Mesenchymal stem cell (in vitro differentiated cells and primary cell): Measurements from ENCODE around the gene MDM4.

Experiments used
- DNase-seq: peaks from one replicate; pipeline ENCODE4 v3.0.0-alpha.2; 2013
- H2AFZ ChIP-seq: one replicate; pipeline ENCODE4 v1.6.1; 2013; ENCODE audit warnings: low read depth, mild to moderate bottlenecking, control low read depth, inconsistent platforms, low read length, moderate library complexity
- H2AK5ac ChIP-seq: 2 replicates; pipeline ENCODE4 v1.6.1; 2013; ENCODE audit warnings: low read length, moderate library complexity, mild to moderate bottlenecking, inconsistent platforms; ENCODE audit not compliant: severe bottlenecking
- H2BK120ac ChIP-seq: one replicate; pipeline ENCODE4 v1.6.1; 2013; ENCODE audit warnings: low read depth, mild to moderate bottlenecking, inconsistent platforms, low read length, moderate library complexity
- H2BK12ac ChIP-seq, 2 experiments: one replicate each; pipeline ENCODE4 v1.6.1; 2013; ENCODE audit warnings: inconsistent platforms in 2 of 2, low read length in 2 of 2, mild to moderate bottlenecking in 2 of 2, moderate library complexity in 2 of 2, control low read depth in 1 of 2
- H2BK15ac ChIP-seq: one replicate; pipeline ENCODE4 v1.6.1; 2013; ENCODE audit warnings: mild to moderate bottlenecking, low read depth, inconsistent platforms; ENCODE audit not compliant: poor library complexity, severe bottlenecking
- H2BK5ac ChIP-seq: 2 replicates; pipeline ENCODE4 v1.6.1; 2013; ENCODE audit warnings: low read depth, mild to moderate bottlenecking, low read length, control low read depth, inconsistent platforms; ENCODE audit not compliant: poor library complexity, severe bottlenecking
- H3K14ac ChIP-seq, 2 experiments: one replicate each; pipeline ENCODE4 v1.6.1; 2013; ENCODE audit warnings: inconsistent platforms in 2 of 2, low read length in 2 of 2, control low read depth in 1 of 2, mild to moderate bottlenecking in 1 of 2, moderate library complexity in 1 of 2
- H3K18ac ChIP-seq, 2 experiments: one replicate each; pipeline ENCODE4 v1.6.1; 2013; ENCODE audit warnings: inconsistent platforms in 2 of 2, low read length in 2 of 2, control low read depth in 1 of 2, low read depth in 1 of 2, mild to moderate bottlenecking in 1 of 2
- H3K23ac ChIP-seq, 2 experiments: one replicate each; pipeline ENCODE4 v1.6.1; 2013; ENCODE audit warnings: inconsistent platforms in 2 of 2, low read length in 2 of 2, mild to moderate bottlenecking in 2 of 2, moderate library complexity in 2 of 2, control low read depth in 1 of 2
- H3K27ac ChIP-seq: 2 replicates; pipeline ENCODE4 v1.5.1; 2013; ENCODE audit warnings: mild to moderate bottlenecking, moderate library complexity, low read length, control low read depth, inconsistent platforms; ENCODE audit not compliant: poor library complexity, severe bottlenecking
- H3K27me3 ChIP-seq, 2 experiments: 2 replicates each; pipeline versions ENCODE4 v1.6.1 to v1.7.0; 2013; ENCODE audit warnings: low read length in 2 of 2, mild to moderate bottlenecking in 2 of 2, moderate library complexity in 2 of 2, control low read depth in 1 of 2, inconsistent platforms in 1 of 2; ENCODE audit not compliant: control insufficient read depth in 1 of 2, insufficient read depth in 1 of 2
- H3K36me3 ChIP-seq, 2 experiments: 2 replicates each; pipeline versions ENCODE4 v1.6.1 to v1.7.0; 2013; ENCODE audit warnings: low read length in 2 of 2, control low read depth in 1 of 2, inconsistent platforms in 1 of 2, low read depth in 1 of 2, mild to moderate bottlenecking in 1 of 2; ENCODE audit not compliant: insufficient read depth in 2 of 2, control insufficient read depth in 1 of 2
- H3K4ac ChIP-seq, 2 experiments: one replicate each; pipeline ENCODE4 v1.6.1; 2013; ENCODE audit warnings: inconsistent platforms in 2 of 2, low read length in 2 of 2, mild to moderate bottlenecking in 2 of 2, moderate library complexity in 2 of 2, control low read depth in 1 of 2, low read depth in 1 of 2
- H3K4me1 ChIP-seq: 2 replicates; pipeline ENCODE4 v1.6.1; 2013; ENCODE audit warnings: low read depth, low read length, control low read depth; ENCODE audit not compliant: control insufficient read depth, insufficient read depth
- H3K4me2 ChIP-seq: 2 replicates; pipeline ENCODE4 v1.6.1; 2013; ENCODE audit warnings: low read length, mild to moderate bottlenecking, inconsistent platforms; ENCODE audit not compliant: poor library complexity, severe bottlenecking
- H3K4me3 ChIP-seq, 2 experiments: 2 replicates each; pipeline versions ENCODE4 v1.5.1 to v1.7.0; 2013; ENCODE audit warnings: low read length in 2 of 2, mild to moderate bottlenecking in 2 of 2, control low read depth in 1 of 2, low read depth in 1 of 2; ENCODE audit not compliant: insufficient read depth in 1 of 2
- H3K79me1 ChIP-seq: replicated peaks from 2 replicates; pipeline ENCODE4 v1.6.1; 2013; ENCODE audit warnings: mild to moderate bottlenecking, control low read depth, low read length, inconsistent platforms; ENCODE audit not compliant: poor library complexity, severe bottlenecking
- H3K9ac ChIP-seq: 2 replicates; pipeline ENCODE4 v1.7.0; 2013; ENCODE audit warnings: mild to moderate bottlenecking, low read length, moderate library complexity
- H3K9me3 ChIP-seq: 2 replicates; pipeline ENCODE4 v1.7.0; 2013; ENCODE audit warnings: mild to moderate bottlenecking, low read length; ENCODE audit not compliant: control insufficient read depth
- H4K8ac ChIP-seq: one replicate; pipeline ENCODE4 v1.6.1; 2013; ENCODE audit warnings: inconsistent platforms, mild to moderate bottlenecking, low read length, moderate library complexity
- H4K91ac ChIP-seq: one replicate; pipeline ENCODE4 v1.6.1; 2013; ENCODE audit warnings: mild to moderate bottlenecking, low read length, inconsistent platforms
- WGBS: methylation state at CpG from one replicate; pipeline ENCODE4 v1.1.7; 2013; ENCODE audit warnings: mixed read lengths; 5-methylcytosine and 5-hydroxymethylcytosine counted together

The MDM4 gene

DNA sequence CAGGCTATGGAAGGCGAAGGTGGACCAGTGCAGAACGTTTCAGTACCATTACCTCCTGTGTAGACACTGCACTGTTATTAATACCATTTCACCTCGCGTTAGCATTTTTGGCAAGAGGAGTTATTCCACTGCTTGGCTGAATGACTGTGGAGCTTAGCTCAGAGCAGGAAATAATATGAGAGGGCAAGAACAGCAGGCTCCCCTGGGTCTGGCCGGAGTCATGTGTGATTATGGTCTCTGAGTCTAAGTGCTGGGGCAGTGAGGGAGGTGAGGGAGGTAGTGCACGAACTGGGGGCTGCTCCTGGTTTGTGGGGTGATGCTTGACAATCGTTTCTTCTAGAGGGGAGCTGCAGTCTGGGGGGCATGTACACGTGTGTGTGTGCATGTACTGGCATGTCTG, 82.9 kb downstream of the MDM4 start:
- H3K27ac ChIP-seq, result no peak overlapping the region
- no peaks in the 10 kb centered on the region for H3K79me1 ChIP-seq
- H3K4me2 ChIP-seq, result no peak overlapping the region
- WGBS, result 83% methylated on average over 8 of the region's 8 CpGs
- peaks cover 24 to 48% of the 10 kb centered on the region in 2 experiments for H3K27me3 ChIP-seq
- no peak overlapping the region for H2BK15ac ChIP-seq
- H3K18ac ChIP-seq, result no peak overlapping the region
- no peak overlapping the region for H2BK120ac ChIP-seq
- no peak overlapping the region for H4K91ac ChIP-seq
- no peak overlapping the region for H2BK12ac ChIP-seq
- H3K4me3 ChIP-seq, result no peak overlapping the region
- no peak overlapping the region for H2AFZ ChIP-seq
- no peak overlapping the region for H2AK5ac ChIP-seq
- H3K9me3 ChIP-seq, result no peaks in the 10 kb centered on the region
- no peaks in the 10 kb centered on the region for H3K36me3 ChIP-seq
- DNase-seq, result no peak
- H3K23ac ChIP-seq, result no peak overlapping the region
- no peak overlapping the region for H3K4ac ChIP-seq
- H3K9ac ChIP-seq, result no peak overlapping the region
- peaks cover 3% of the 10 kb centered on the region for H3K4me1 ChIP-seq
- no peak overlapping the region for H2BK5ac ChIP-seq
- H3K14ac ChIP-seq, result no peak overlapping the region
- no peak overlapping the region for H4K8ac ChIP-seq

GRCh38 chr1:204599596-204599995, 83.4 kb downstream of the MDM4 start:
- WGBS, result 91% methylated on average over 10 of the region's 10 CpGs
- no peak overlapping the region for H4K91ac ChIP-seq
- no peak overlapping the region for H3K14ac ChIP-seq
- no peak overlapping the region for H2BK5ac ChIP-seq
- H3K36me3 ChIP-seq, result no peaks in the 10 kb centered on the region
- H2BK12ac ChIP-seq, result no peak overlapping the region
- no peak overlapping the region for H2AK5ac ChIP-seq
- no peaks in the 10 kb centered on the region for H3K79me1 ChIP-seq
- H3K27ac ChIP-seq, result no peak overlapping the region
- H3K18ac ChIP-seq, result no peak overlapping the region
- H2BK15ac ChIP-seq, result no peak overlapping the region
- H4K8ac ChIP-seq, result no peak overlapping the region
- no peak overlapping the region for H3K4me2 ChIP-seq
- H2AFZ ChIP-seq, result no peak overlapping the region
- H3K27me3 ChIP-seq, result peaks cover 24 to 51% of the 10 kb centered on the region in 2 experiments
- no peaks in the 10 kb centered on the region for H3K9me3 ChIP-seq
- H3K4me3 ChIP-seq, result no peak overlapping the region
- no peak overlapping the region for H2BK120ac ChIP-seq
- no peak overlapping the region for H3K9ac ChIP-seq
- no peak for DNase-seq
- no peak overlapping the region for H3K4ac ChIP-seq
- no peak overlapping the region for H3K23ac ChIP-seq
- H3K4me1 ChIP-seq, result peaks cover 2% of the 10 kb centered on the region

- Histone ChIP-seq H4K8ac (no peak overlapping the region), H2AK5ac (no peak overlapping the region), H3K9ac (no peak overlapping the region), H3K36me3 (no peaks in the 10 kb centered on the region), H3K14ac (no peak overlapping the region), H3K27me3 (peaks cover 24 to 54% of the 10 kb centered on the region in 2 experiments), H3K18ac (no peak overlapping the region), H3K4me2 (no peak overlapping the region), H3K4me3 (no peak overlapping the region), H2BK15ac (no peak overlapping the region), H3K4me1 (no peaks in the 10 kb centered on the region), H2BK120ac (no peak overlapping the region), H3K4ac (no peak overlapping the region), H3K9me3 (no peaks in the 10 kb centered on the region), H3K23ac (no peak overlapping the region), H2BK5ac (no peak overlapping the region), H2BK12ac (no peak overlapping the region), H2AFZ (no peak overlapping the region), H3K79me1 (no peaks in the 10 kb centered on the region), H3K27ac (no peak overlapping the region), H4K91ac (peak overlapping the region; percentile 32)
- DNase-seq, result no peak
- WGBS, result 86% methylated on average over 5 of the region's 5 CpGs
These were observed 84.0 kb downstream of the MDM4 start for GRCh38 chr1:204600203-204600602.

- Histone ChIP-seq H3K14ac (no peak overlapping the region), H3K79me1 (no peaks in the 10 kb centered on the region), H3K18ac (no peak overlapping the region), H2BK15ac (no peak overlapping the region), H3K4me2 (no peak overlapping the region), H2BK5ac (no peak overlapping the region), H3K36me3 (no peaks in the 10 kb centered on the region), H4K8ac (no peak overlapping the region), H3K4me1 (no peaks in the 10 kb centered on the region), H3K4me3 (no peak overlapping the region), H2BK12ac (no peak overlapping the region), H2BK120ac (no peak overlapping the region), H3K27me3 (peaks cover 24 to 61% of the 10 kb centered on the region in 2 experiments), H2AK5ac (no peak overlapping the region), H3K4ac (no peak overlapping the region), H3K23ac (no peak overlapping the region), H3K27ac (no peak overlapping the region), H3K9me3 (no peaks in the 10 kb centered on the region), H3K9ac (no peak overlapping the region), H2AFZ (no peak overlapping the region), H4K91ac (no peak overlapping the region)
- 95% methylated on average over 4 of the region's 4 CpGs for WGBS
- no peak for DNase-seq
These were observed 84.8 kb downstream of the MDM4 start for GRCh38 chr1:204600968-204601367.
